ENCODE data around the gene SFTPD.

The SFTPD gene

DNA sequence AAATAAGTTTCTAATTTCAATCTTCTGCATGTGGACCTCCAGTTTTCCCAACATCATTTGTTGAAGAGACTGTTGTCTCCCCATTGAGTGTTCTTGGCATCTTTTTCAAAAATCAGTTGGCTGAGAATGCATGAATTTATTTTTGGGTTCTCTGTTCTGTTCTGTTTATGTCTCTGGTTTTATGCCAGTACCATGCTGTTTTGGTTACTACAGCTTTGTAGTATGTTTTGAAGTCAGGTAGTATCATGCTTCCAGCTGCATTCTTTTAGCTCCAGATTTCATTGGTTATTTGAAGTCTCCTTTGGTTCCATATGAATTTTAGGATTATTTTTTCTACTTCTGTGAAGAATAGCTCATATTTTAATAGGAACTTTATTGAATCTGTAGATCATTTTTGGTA is 21.2 kb upstream of the SFTPD start:
- H3K4me3 ChIP-seq (replicated peaks; ENCODE audit: insufficient read depth, low read length) = no peak overlapping the region
- no peak overlapping the region for H3K27ac ChIP-seq (replicated peaks)
- no peaks in the 10 kb centered on the region for H3K27me3 ChIP-seq (ENCODE audit: insufficient read depth, poor library complexity, severe bottlenecking)
- TF ChIP-seq GABPA (IDR thresholded peaks at IDR 0.05; ENCODE audit: low read depth) = no peak
- no peak for TF ChIP-seq POLR2AphosphoS5 (IDR thresholded peaks at IDR 0.05; ENCODE audit: low read depth)
- TF ChIP-seq, protein P1, sequence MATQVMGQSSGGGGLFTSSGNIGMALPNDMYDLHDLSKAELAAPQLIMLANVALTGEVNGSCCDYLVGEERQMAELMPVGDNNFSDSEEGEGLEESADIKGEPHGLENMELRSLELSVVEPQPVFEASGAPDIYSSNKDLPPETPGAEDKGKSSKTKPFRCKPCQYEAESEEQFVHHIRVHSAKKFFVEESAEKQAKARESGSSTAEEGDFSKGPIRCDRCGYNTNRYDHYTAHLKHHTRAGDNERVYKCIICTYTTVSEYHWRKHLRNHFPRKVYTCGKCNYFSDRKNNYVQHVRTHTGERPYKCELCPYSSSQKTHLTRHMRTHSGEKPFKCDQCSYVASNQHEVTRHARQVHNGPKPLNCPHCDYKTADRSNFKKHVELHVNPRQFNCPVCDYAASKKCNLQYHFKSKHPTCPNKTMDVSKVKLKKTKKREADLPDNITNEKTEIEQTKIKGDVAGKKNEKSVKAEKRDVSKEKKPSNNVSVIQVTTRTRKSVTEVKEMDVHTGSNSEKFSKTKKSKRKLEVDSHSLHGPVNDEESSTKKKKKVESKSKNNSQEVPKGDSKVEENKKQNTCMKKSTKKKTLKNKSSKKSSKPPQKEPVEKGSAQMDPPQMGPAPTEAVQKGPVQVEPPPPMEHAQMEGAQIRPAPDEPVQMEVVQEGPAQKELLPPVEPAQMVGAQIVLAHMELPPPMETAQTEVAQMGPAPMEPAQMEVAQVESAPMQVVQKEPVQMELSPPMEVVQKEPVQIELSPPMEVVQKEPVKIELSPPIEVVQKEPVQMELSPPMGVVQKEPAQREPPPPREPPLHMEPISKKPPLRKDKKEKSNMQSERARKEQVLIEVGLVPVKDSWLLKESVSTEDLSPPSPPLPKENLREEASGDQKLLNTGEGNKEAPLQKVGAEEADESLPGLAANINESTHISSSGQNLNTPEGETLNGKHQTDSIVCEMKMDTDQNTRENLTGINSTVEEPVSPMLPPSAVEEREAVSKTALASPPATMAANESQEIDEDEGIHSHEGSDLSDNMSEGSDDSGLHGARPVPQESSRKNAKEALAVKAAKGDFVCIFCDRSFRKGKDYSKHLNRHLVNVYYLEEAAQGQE (IDR thresholded peaks at IDR 0.05; ENCODE audit: insufficient replicate concordance, low read depth) = no peak
- TF ChIP-seq, protein P2, sequence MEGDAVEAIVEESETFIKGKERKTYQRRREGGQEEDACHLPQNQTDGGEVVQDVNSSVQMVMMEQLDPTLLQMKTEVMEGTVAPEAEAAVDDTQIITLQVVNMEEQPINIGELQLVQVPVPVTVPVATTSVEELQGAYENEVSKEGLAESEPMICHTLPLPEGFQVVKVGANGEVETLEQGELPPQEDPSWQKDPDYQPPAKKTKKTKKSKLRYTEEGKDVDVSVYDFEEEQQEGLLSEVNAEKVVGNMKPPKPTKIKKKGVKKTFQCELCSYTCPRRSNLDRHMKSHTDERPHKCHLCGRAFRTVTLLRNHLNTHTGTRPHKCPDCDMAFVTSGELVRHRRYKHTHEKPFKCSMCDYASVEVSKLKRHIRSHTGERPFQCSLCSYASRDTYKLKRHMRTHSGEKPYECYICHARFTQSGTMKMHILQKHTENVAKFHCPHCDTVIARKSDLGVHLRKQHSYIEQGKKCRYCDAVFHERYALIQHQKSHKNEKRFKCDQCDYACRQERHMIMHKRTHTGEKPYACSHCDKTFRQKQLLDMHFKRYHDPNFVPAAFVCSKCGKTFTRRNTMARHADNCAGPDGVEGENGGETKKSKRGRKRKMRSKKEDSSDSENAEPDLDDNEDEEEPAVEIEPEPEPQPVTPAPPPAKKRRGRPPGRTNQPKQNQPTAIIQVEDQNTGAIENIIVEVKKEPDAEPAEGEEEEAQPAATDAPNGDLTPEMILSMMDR (IDR thresholded peaks at IDR 0.05; ENCODE audit: insufficient read depth, low read length) = no peak
- TF ChIP-seq SPI1 (IDR thresholded peaks at IDR 0.05; ENCODE audit: borderline replicate concordance, low read depth) = no peak
- DNase-seq (ENCODE audit: low read depth in 1 of 2, low spot score in 1 of 2) = no peak

DNA sequence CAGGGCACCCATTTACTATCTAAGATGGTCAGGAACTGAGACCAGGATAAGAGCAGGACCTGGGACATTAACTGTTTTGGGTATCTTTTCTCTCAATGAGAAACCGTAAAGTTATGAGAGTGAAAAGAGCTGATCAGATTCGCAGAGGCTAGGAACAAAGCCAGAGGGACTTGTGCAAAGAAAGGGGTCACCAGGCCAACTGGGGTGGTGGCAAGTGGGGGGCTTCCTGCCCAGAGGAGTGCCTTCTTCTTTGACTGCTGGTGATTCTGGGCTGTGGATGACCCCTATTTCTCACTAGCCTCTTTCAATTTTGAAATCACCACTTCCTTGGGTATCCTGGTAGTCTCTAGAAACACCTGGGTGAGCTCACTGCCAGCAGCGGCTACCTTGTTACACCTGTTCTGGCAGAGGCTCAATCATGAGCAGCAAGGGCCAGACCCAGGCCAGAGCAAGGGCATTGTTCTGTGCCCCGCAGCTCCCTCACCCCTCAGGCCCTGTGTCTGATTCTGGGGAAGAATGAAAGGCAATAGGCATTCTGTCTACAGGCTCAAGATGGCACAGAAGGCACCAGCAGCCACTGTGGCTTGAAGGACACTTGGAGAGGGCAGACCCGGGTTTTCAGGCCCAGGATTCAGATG is 999 bp downstream of the SFTPD start:
- Histone ChIP-seq H3K4me3 (replicated peaks; ENCODE audit: insufficient read depth, low read length) (no peak overlapping the region), H3K27me3 (ENCODE audit: insufficient read depth, poor library complexity, severe bottlenecking) (no peaks in the 10 kb centered on the region), H3K27ac (replicated peaks) (no peak overlapping the region)
- TF ChIP-seq, protein P1 (IDR thresholded peaks at IDR 0.05; ENCODE audit: insufficient replicate concordance, low read depth) = no peak
- TF ChIP-seq SPI1 (IDR thresholded peaks at IDR 0.05; ENCODE audit: borderline replicate concordance, low read depth) (no peak), POLR2AphosphoS5 (IDR thresholded peaks at IDR 0.05; ENCODE audit: low read depth) (no peak), GABPA (IDR thresholded peaks at IDR 0.05; ENCODE audit: low read depth) (no peak)
- TF ChIP-seq, protein P2 (IDR thresholded peaks at IDR 0.05; ENCODE audit: insufficient read depth, low read length) = no peak
- DNase-seq (ENCODE audit: low read depth in 1 of 2, low spot score in 1 of 2) = no peak

DNA sequence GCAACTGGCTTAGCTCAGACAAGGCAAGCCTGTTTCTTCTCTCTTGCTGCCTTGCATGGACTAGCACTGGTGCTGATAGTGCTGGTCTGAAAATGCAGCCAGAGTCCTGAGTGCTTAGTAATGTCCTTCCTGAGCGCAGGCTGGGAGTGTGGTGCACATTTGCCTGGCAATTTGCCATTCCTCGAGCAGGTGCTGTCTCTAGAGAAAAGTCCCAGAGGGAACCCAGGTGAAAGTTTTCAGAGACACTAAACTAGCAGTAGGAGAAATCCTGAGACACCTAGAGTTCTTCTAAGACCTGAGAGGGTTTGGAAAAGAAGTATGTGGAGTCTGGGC is 1.9 kb downstream of the SFTPD start:
- DNase-seq (ENCODE audit: low read depth in 1 of 2, low spot score in 1 of 2) = no peak
- Histone ChIP-seq H3K27me3 (ENCODE audit: insufficient read depth, poor library complexity, severe bottlenecking) (no peaks in the 10 kb centered on the region), H3K27ac (replicated peaks) (no peak overlapping the region), H3K4me3 (replicated peaks; ENCODE audit: insufficient read depth, low read length) (no peak overlapping the region)
- TF ChIP-seq, protein P1 (IDR thresholded peaks at IDR 0.05; ENCODE audit: insufficient replicate concordance, low read depth) = no peak
- TF ChIP-seq, protein P2 (IDR thresholded peaks at IDR 0.05; ENCODE audit: insufficient read depth, low read length) = no peak
- no peak for TF ChIP-seq GABPA (IDR thresholded peaks at IDR 0.05; ENCODE audit: low read depth)
- TF ChIP-seq POLR2AphosphoS5 (IDR thresholded peaks at IDR 0.05; ENCODE audit: low read depth) = no peak
- TF ChIP-seq SPI1 (IDR thresholded peaks at IDR 0.05; ENCODE audit: borderline replicate concordance, low read depth) = no peak

Data from HL-60 (cell line).